Lower lobe of right lung (tissue), 2 donors: Measurements from ENCODE around the gene IQCH. TPM values are rescaled to one million over a fixed set of nuclear protein-coding genes. Genes with fewer than 3 reads are reported as not detected.

Experiments
- ATAC-seq, 2 donors: fragments of 200-7000 bp; cut with Tn5 transposase; one replicate each; pipeline ENCODE4 v1.9.1; 2020 to 2022; ENCODE audit warnings: mild to moderate bottlenecking in 2 of 2, moderate library complexity in 2 of 2
- DNase-seq: peaks from one replicate; pipeline ENCODE4 v3.0.0-alpha.2; 2020
- H3K27ac ChIP-seq: fragments of 200-600 bp; one replicate; pipeline ENCODE4 v1.8.0; 2022
- H3K27me3 ChIP-seq: fragments of 200-600 bp; one replicate; pipeline ENCODE4 v1.8.0; 2022; ENCODE audit warnings: low read depth
- H3K36me3 ChIP-seq: fragments of 200-600 bp; one replicate; pipeline ENCODE4 v1.8.0; 2022; ENCODE audit warnings: mild to moderate bottlenecking
- H3K4me1 ChIP-seq: fragments of 200-600 bp; one replicate; pipeline ENCODE4 v1.8.0; 2022
- H3K4me3 ChIP-seq: fragments of 200-600 bp; one replicate; pipeline ENCODE4 v1.8.0; 2022; ENCODE audit warnings: mild to moderate bottlenecking
- H3K9me3 ChIP-seq: fragments of 200-600 bp; one replicate; pipeline ENCODE4 v1.8.0; 2022
- CTCF ChIP-seq: fragments of 200-600 bp; IDR thresholded peaks from one replicate; pipeline ENCODE4 v1.8.0; 2022; ENCODE audit warnings: antibody characterized with exemption, mild to moderate bottlenecking
- intact Hi-C: fragments of 100-400 bp; cut with DNase I; formaldehyde crosslinking; loops from one replicate; pipeline ENCODE4 v1.11.0; 2022
- total RNA-seq: library from RNA; stranded (reverse); fragmentation: NEBNext Ultra II Directional; extraction: Animal tissue kit (Norgen Biotek cat#: 25700); gene quantifications from one replicate; pipeline ENCODE4 v1.2.1, GENCODE V29; 2021
- donor health status: DM: no; HTN: yes; CAD: no; lungs with severe emphysema.

The IQCH gene
- total RNA-seq, 1 donor from 2014 or later: 2.3 TPM

GRCh38 chr15:67319961-67320360 lies 65.4 kb downstream of the IQCH start:
- DNase-seq (no peak), ATAC-seq (no peak)
- Histone ChIP-seq H3K27ac (no peak overlapping the region), H3K4me3 (no peak overlapping the region), H3K4me1 (no peaks in the 10 kb centered on the region), H3K36me3 (no peaks in the 10 kb centered on the region), H3K9me3 (no peaks in the 10 kb centered on the region), H3K27me3 (no peaks in the 10 kb centered on the region)
- intact Hi-C loops: no loop called here
- TF ChIP-seq CTCF: no peak

GRCh38 chr15:67321352-67321751 lies 66.8 kb downstream of the IQCH start:
- no peaks in the 10 kb centered on the region for H3K9me3 ChIP-seq
- no peak for ATAC-seq
- no peak for TF ChIP-seq CTCF
- intact Hi-C loops: no loop called here
- no peak overlapping the region for H3K27ac ChIP-seq
- DNase-seq: no peak
- no peaks in the 10 kb centered on the region for H3K36me3 ChIP-seq
- H3K4me1 ChIP-seq: no peaks in the 10 kb centered on the region
- H3K27me3 ChIP-seq: no peaks in the 10 kb centered on the region
- H3K4me3 ChIP-seq: no peak overlapping the region

GRCh38 chr15:67322481-67322880 lies 67.9 kb downstream of the IQCH start:
- ATAC-seq (no peak), DNase-seq (no peak)
- intact Hi-C loops: no loop called here
- Histone ChIP-seq H3K9me3 (no peaks in the 10 kb centered on the region), H3K27ac (no peak overlapping the region), H3K36me3 (no peaks in the 10 kb centered on the region), H3K4me1 (no peaks in the 10 kb centered on the region), H3K27me3 (no peaks in the 10 kb centered on the region), H3K4me3 (no peak overlapping the region)
- no peak for TF ChIP-seq CTCF

GRCh38 chr15:67327312-67327711 lies 72.7 kb downstream of the IQCH start:
- TF ChIP-seq CTCF: no peak
- Histone ChIP-seq H3K4me3 (no peak overlapping the region), H3K9me3 (no peaks in the 10 kb centered on the region), H3K36me3 (no peaks in the 10 kb centered on the region), H3K4me1 (no peaks in the 10 kb centered on the region), H3K27me3 (no peaks in the 10 kb centered on the region), H3K27ac (no peak overlapping the region)
- intact Hi-C loops: no loop called here
- DNase-seq (no peak), ATAC-seq (no peak)

- no peaks in the 10 kb centered on the region for H3K9me3 ChIP-seq
- no peaks in the 10 kb centered on the region for H3K36me3 ChIP-seq
- no peak for TF ChIP-seq CTCF
- no peak overlapping the region for H3K27ac ChIP-seq
- H3K4me1 ChIP-seq: no peaks in the 10 kb centered on the region
- no peaks in the 10 kb centered on the region for H3K27me3 ChIP-seq
- no peak for DNase-seq
- intact Hi-C loops: no loop called here
- no peak overlapping the region for H3K4me3 ChIP-seq
- no peak for ATAC-seq
These were observed 73.2 kb downstream of the IQCH start for GRCh38 chr15:67327737-67328136.
